AG09319 (cell line): ENCODE measurements around the gene NDC80.
A peak's percentile ranks its signal among the peaks of the same experiment; 100 is the strongest.
"Not testable (repeated sequence)": the region's sequence is repeated elsewhere in the genome, so short reads cannot be mapped to it uniquely, and the experiment has no call there.

Experiments
- DNase-seq: peaks from one replicate; pipeline ENCODE4 v3.0.0-alpha.2; 2010; ENCODE audit warnings: low read depth; ENCODE audit errors: extremely low read depth
- TF ChIP-seq, protein P1 (sequence below): IDR thresholded peaks from 2 replicates; pipeline ENCODE4 v1.5.1; 2011; ENCODE audit warnings: low read depth, mild to moderate bottlenecking, inconsistent platforms, low read length, moderate library complexity

Gene NDC80

DNA sequence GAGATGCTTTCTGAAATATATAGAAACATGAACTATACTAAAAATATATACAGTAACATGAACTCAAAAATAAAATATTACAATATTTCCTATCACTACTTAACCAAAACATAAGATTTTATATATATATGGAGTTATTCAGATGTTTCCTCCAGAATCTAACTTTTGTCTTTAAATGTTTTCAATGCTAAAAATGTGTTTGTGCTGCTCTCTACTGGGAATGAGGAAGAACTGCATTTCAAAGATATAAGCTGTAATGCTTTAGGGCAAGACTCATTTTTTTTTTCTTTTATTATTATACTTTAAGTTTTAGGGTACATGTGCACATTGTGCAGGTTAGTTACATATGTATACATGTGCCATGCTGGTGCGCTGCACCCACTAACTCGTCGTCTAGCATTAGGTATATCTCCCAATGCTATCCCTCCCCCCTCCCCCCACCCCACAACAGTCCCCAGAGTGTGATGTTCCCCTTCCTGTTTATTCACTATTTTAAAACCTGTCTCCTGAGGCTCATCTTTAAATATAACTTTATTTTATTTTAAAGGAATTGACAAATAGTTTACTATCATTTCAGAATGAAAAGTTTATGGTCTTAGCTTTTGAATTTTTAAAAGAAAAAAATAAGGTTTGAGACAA lies 29.3 kb upstream of the NDC80 start:
- DNase-seq, result not testable (repeated sequence)

DNA sequence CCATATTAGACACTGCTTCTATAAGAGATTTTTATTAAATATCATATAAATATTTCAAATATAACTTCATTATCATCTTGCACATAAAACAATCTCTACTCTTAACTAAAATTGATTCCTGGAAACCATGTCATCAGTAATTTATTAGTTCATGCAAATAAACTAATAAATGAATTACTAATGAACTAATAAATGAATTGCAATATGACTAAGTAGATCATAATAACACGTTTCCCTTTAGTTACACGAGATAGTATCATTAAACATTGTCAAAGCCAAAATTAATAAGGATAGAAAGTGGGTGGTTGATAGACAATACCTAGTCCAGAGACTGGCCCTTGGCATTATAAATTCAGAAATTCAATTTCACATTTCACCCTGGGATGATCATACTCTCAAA lies 26.2 kb upstream of the NDC80 start:
- TF ChIP-seq, protein P1, sequence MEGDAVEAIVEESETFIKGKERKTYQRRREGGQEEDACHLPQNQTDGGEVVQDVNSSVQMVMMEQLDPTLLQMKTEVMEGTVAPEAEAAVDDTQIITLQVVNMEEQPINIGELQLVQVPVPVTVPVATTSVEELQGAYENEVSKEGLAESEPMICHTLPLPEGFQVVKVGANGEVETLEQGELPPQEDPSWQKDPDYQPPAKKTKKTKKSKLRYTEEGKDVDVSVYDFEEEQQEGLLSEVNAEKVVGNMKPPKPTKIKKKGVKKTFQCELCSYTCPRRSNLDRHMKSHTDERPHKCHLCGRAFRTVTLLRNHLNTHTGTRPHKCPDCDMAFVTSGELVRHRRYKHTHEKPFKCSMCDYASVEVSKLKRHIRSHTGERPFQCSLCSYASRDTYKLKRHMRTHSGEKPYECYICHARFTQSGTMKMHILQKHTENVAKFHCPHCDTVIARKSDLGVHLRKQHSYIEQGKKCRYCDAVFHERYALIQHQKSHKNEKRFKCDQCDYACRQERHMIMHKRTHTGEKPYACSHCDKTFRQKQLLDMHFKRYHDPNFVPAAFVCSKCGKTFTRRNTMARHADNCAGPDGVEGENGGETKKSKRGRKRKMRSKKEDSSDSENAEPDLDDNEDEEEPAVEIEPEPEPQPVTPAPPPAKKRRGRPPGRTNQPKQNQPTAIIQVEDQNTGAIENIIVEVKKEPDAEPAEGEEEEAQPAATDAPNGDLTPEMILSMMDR, result no peak
- DNase-seq, result no peak

More for the DNA sequence above, 29.3 kb upstream of the NDC80 start:
- TF ChIP-seq, protein P1, result peak; percentile 63

DNA sequence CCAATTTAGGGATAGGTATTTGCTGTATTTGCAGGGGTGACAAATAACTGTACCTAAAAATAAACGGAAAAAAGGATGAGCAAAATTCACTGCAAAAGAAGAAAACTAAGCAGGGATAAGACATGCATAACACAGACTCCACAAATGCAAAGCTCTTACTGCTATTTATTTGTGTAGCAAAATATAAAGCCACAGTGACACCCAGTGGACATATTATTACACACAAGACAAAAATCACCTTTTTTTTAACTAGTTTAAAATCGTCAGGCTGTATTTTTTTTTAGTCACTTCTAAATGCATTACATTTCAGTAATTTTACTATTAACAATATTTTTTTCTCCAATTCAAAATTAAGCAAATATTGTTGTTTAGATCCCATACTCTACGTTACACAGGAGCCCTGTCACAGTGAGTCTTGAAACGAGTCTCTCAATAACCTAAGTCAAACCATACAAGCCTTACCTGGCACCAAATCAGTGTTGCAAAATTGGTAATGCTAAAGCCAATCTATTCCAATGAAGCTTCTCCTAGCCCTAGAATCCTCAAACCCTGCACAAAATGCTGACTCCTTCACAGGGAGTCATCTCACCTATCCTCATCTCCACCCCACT lies 23.8 kb upstream of the NDC80 start:
- TF ChIP-seq, protein P1, result peak; percentile 38
- no peak for DNase-seq

DNA sequence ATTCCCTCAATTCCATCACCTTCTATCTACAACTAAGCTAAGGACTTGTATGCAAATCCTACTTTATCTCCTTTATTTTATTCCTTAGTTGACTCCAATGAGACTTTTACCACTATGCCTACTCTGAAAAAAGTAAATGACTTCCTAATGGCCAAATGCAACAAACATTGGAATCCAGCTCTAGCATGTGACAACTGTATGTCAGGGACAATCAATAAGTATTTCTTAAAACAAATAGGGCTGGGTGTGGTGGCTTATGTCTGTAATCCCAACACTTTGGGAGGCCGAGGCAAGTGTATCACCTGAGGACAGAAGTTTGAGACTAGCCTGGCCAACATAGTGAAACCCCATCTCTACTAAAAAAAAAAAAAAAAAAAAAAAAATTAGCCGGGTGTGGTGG lies 21.9 kb upstream of the NDC80 start:
- no peak for DNase-seq
- TF ChIP-seq, protein P1, result no peak

DNA sequence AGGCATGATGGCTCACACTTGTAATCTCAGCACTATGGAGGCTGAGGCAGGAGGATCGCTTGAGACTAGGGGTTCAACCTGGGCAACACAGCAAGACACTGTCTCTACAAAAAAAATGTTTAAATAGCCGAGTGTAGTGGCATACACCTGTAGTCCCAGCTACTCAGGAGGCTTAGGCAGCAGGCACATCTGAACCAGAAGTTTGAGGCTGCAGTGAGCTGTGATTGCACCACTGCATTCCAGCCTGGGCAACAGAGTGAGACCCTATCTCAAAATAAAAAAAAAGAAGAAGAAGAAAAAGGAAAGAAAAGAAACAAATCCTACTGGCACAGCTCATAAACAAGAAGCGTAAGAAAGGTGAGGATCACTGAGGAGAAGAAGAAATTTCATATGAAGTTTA lies 19.9 kb upstream of the NDC80 start:
- TF ChIP-seq, protein P1, result no peak
- no peak for DNase-seq

DNA sequence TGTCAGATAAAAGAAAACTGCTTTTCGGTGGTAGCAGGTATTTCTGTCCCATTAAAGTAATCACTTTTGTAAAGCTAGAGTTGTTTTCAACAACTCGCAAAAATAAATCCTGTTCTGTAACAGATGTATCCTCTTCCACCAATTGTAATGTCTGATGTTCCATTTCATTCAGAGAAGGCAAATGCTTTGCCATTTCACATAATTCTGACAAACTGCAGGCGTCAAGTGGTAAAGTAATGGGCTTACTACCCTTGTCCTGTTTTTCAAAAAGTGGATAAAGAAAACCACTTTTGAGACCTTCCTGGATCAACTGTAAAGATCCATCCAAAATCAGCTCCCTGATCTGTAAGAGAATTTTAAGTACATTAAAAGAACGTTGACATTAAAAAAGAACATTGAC lies 16.7 kb upstream of the NDC80 start:
- TF ChIP-seq, protein P1, result no peak
- no peak for DNase-seq

DNA sequence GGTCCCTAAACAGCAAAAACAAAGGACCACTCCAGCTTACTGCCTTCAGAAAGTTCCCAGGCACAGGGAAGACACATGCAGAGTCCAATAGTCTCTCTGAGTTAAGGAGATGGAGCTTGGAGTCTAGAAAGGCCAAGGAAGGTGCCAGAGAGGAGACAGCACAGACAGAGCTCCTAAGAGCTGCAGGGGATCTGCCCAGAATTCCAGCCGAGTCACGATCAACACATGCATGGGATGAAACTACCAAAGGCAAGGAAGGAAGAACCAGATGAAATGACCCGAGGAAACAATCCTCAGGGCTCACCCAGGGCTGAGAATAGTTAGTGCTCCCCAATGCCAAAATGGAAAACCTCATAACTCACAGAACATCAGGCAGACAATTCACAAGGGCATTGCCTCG lies 15.5 kb upstream of the NDC80 start:
- no peak for DNase-seq
- TF ChIP-seq, protein P1, result no peak
